Heart left ventricle (tissue), 13 donors: ENCODE data around the gene GCNT4.

Experiments used
- POLR2A ChIP-seq, 2 donors: fragments of 450-650 bp; IDR thresholded peaks; one replicate each; pipeline ENCODE4 v1.6.1; 2017; ENCODE audit warnings: antibody characterized with exemption in 2 of 2, mild to moderate bottlenecking in 2 of 2, moderate library complexity in 2 of 2
- TF ChIP-seq, protein P1 (sequence below), 12 donors: fragments of 200-600 bp; sonication (generic) in 4 of 12; IDR thresholded peaks; one replicate each; pipeline versions ENCODE4 v1.5.0 to v1.8.0; 2018 to 2022; ENCODE audit warnings: antibody characterized with exemption in 12 of 12, mild to moderate bottlenecking in 5 of 12
- donor health status: ischemic (EF 13 %, LVEDD 7.1; RV severe dilation, severe dysfunction).
- donor health status: DM: no; HTN: yes; CAD: no.
- donor health status: DM: no; HTN: no; CAD: no.
- donor health status: ischemic (EF 25% LVEDD 6.9; RV normal size, moderate dysfunction).
- donor health status: ischemic (EF 25% LVEDD 5.7; RV mildly dilated, moderate dysfunction).
- donor health status: ischemic (EF 35%, LVEDD 5.7; RV mildly dilated, moderate dysfunction).
- donor health status: nonischemic (EF 11% LVEDD 7.7; RV severe dilation, severe dysfunction).
- donor health status: DM: yes; HTN: yes; CAD: no.
- donor health status: PGD.
- donor health status: ischemic (EF 29% LVEDD 5.4; RV normal size, mild dysfunction).
- donor health status: nonischemic (EF 23%, LVEDD 6.1; RV moderate dilation, normal function).

DNA sequence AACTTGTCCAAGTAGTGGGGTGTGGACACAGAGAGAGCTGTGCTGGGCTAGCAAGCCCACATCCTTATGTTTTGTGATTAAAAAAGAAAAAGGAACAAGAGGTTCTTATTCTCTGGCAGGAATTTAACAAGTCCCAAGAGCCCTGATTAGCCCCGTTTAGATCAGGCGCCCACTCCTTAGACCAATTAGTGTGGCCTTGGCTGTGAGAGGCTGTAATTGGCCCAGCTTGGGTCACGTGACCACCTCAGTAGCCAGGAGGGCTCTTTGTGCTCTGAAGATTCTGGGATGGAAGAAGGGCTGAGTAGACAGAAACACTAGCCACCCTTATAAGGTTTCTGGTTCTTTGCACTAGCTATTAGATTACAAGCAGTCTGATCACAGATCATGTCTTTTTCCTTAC lies 31.1 kb downstream of the GCNT4 start:
- TF ChIP-seq POLR2A (IDR thresholded peaks at IDR 0.05) = no peak
- TF ChIP-seq, protein P1, sequence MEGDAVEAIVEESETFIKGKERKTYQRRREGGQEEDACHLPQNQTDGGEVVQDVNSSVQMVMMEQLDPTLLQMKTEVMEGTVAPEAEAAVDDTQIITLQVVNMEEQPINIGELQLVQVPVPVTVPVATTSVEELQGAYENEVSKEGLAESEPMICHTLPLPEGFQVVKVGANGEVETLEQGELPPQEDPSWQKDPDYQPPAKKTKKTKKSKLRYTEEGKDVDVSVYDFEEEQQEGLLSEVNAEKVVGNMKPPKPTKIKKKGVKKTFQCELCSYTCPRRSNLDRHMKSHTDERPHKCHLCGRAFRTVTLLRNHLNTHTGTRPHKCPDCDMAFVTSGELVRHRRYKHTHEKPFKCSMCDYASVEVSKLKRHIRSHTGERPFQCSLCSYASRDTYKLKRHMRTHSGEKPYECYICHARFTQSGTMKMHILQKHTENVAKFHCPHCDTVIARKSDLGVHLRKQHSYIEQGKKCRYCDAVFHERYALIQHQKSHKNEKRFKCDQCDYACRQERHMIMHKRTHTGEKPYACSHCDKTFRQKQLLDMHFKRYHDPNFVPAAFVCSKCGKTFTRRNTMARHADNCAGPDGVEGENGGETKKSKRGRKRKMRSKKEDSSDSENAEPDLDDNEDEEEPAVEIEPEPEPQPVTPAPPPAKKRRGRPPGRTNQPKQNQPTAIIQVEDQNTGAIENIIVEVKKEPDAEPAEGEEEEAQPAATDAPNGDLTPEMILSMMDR (IDR thresholded peaks at IDR 0.05) = no peak
